DMS153 treated with DMSO at 0.1 percent for 48 hours (cell line): ENCODE data around the gene NEDD4L.

Experiments
- DNase-seq: peaks from one replicate; lab custom pipeline; 2025; ENCODE audit not compliant: unreplicated experiment; lab: John Stamatoyannopoulos, UW

The NEDD4L gene

GRCh38 chr18:58114766-58115165, 70.7 kb downstream of the NEDD4L start:
- DNase-seq, result no peak

- DNase-seq, result no peak
These were observed 72.8 kb downstream of the NEDD4L start for GRCh38 chr18:58116818-58117217.

- peak; percentile 28 for DNase-seq
These were observed 73.9 kb downstream of the NEDD4L start for GRCh38 chr18:58117786-58118403.

GRCh38 chr18:58118536-58118935, 74.5 kb downstream of the NEDD4L start:
- DNase-seq, result no peak

GRCh38 chr18:58119819-58120218, 75.8 kb downstream of the NEDD4L start:
- DNase-seq, result no peak

GRCh38 chr18:58124475-58124874, 80.4 kb downstream of the NEDD4L start:
- no peak for DNase-seq

- no peak for DNase-seq
These were observed 81.2 kb downstream of the NEDD4L start for GRCh38 chr18:58125183-58125582.

- no peak for DNase-seq
These were observed 81.7 kb downstream of the NEDD4L start for GRCh38 chr18:58125756-58126155.

- no peak for DNase-seq
These were observed 84.7 kb downstream of the NEDD4L start for GRCh38 chr18:58128381-58129374.

- no peak for DNase-seq
These were observed 88.7 kb downstream of the NEDD4L start for GRCh38 chr18:58132595-58133261.

GRCh38 chr18:58135183-58135641, 91.2 kb downstream of the NEDD4L start:
- DNase-seq, result no peak

- DNase-seq, result peak; percentile 47
These were observed 91.8 kb downstream of the NEDD4L start for GRCh38 chr18:58135701-58136331.

GRCh38 chr18:58136879-58137278, 92.9 kb downstream of the NEDD4L start:
- no peak for DNase-seq

- no peak for DNase-seq
These were observed 95.7 kb downstream of the NEDD4L start for GRCh38 chr18:58139459-58140386.

GRCh38 chr18:58140387-58141325, 96.6 kb downstream of the NEDD4L start:
- peak; percentile 12 for DNase-seq

- DNase-seq, result no peak
These were observed 99.4 kb downstream of the NEDD4L start for GRCh38 chr18:58143386-58143785.

GRCh38 chr18:58144106-58144505, 100.1 kb downstream of the NEDD4L start:
- no peak for DNase-seq

GRCh38 chr18:58144671-58145285, 100.8 kb downstream of the NEDD4L start:
- DNase-seq, result no peak
